Karpas-422 (cell line): ENCODE results near the gene C2orf42. TPM values are rescaled to one million over a fixed set of nuclear protein-coding genes. Genes with fewer than 3 reads are reported as not detected.
"Not testable (repeated sequence)": the region's sequence is repeated elsewhere in the genome, so short reads cannot be mapped to it uniquely, and the experiment has no call there.

Experiments
- DNase-seq: peaks from one replicate; pipeline ENCODE4 v3.0.0-alpha.2; 2015
- H2AFZ ChIP-seq: fragments of 200-600 bp; sonication (generic); 2 replicates; pipeline ENCODE4 v1.6.1; 2014; ENCODE audit warnings: antibody characterized with exemption, low read length, mixed read lengths
- H3K27ac ChIP-seq: fragments of 200-600 bp; sonication (generic); 2 replicates; pipeline ENCODE4 v1.5.1; 2014; ENCODE audit warnings: mild to moderate bottlenecking, low read length, moderate library complexity
- H3K27me3 ChIP-seq: fragments of 200-600 bp; sonication (generic); 2 replicates; pipeline ENCODE4 v1.6.1; 2014; ENCODE audit warnings: low read length, mixed read lengths
- H3K36me3 ChIP-seq: fragments of 200-600 bp; sonication (generic); 2 replicates; pipeline ENCODE4 v1.6.1; 2014; ENCODE audit warnings: low read length, mixed read lengths; ENCODE audit not compliant: insufficient read depth
- H3K4me1 ChIP-seq: fragments of 200-600 bp; sonication (generic); 2 replicates; pipeline ENCODE4 v1.6.1; 2014; ENCODE audit warnings: mild to moderate bottlenecking, low read length, mixed read lengths
- H3K4me2 ChIP-seq: fragments of 200-600 bp; sonication (generic); 2 replicates; pipeline ENCODE4 v1.6.1; 2014; ENCODE audit warnings: low read length, low read depth, mild to moderate bottlenecking; ENCODE audit not compliant: poor library complexity, severe bottlenecking
- H3K4me3 ChIP-seq: fragments of 200-600 bp; sonication (generic); 2 replicates; pipeline ENCODE4 v1.5.1; 2014; ENCODE audit warnings: mild to moderate bottlenecking, antibody characterized with exemption, low read length, mixed read lengths
- H3K79me2 ChIP-seq: fragments of 200-600 bp; sonication (generic); 2 replicates; pipeline ENCODE4 v1.6.1; 2014; ENCODE audit warnings: mild to moderate bottlenecking, low read length, mixed read lengths
- H3K9ac ChIP-seq: fragments of 200-600 bp; sonication (generic); 2 replicates; pipeline ENCODE4 v1.6.0; 2014; ENCODE audit warnings: low read length
- H3K9me2 ChIP-seq: fragments of 200-600 bp; sonication (generic), shearing (Covaris generic); replicated peaks from 2 replicates; pipeline ENCODE4 v1.6.0; 2014; ENCODE audit warnings: mild to moderate bottlenecking, low read length, moderate library complexity; ENCODE audit not compliant: insufficient read depth
- H3K9me3 ChIP-seq: fragments of 300-700, 200-600 bp; sonication (generic); 2 replicates; pipeline ENCODE4 v1.6.1; 2014; ENCODE audit warnings: low read length, mixed read lengths
- H4K20me1 ChIP-seq: fragments of 200-600 bp; sonication (generic); 2 replicates; pipeline ENCODE4 v1.6.1; 2014; ENCODE audit warnings: mild to moderate bottlenecking, antibody characterized with exemption, low read length, low read depth; ENCODE audit not compliant: insufficient read depth
- total RNA-seq: library from RNA; depleted of rRNA; stranded (reverse); fragments of >200 nt; shearing (Covaris generic); gene quantifications from 2 replicates; pipeline ENCODE4 v1.2.3, GENCODE V29; 2014; ENCODE audit warnings: low replicate concordance

C2orf42 gene
- total RNA-seq, 1 experiment from 2014 or later: 30.0 TPM

- no peak overlapping the region for H3K4me2 ChIP-seq
- H3K4me3 ChIP-seq: no peak overlapping the region
- H3K4me1 ChIP-seq: no peaks in the 10 kb centered on the region
- no peaks in the 10 kb centered on the region for H3K79me2 ChIP-seq
- H3K9ac ChIP-seq: no peak overlapping the region
- no peak overlapping the region for H2AFZ ChIP-seq
- H3K27me3 ChIP-seq: no peaks in the 10 kb centered on the region
- H3K36me3 ChIP-seq: peaks cover 6% of the 10 kb centered on the region
- H3K27ac ChIP-seq: no peak overlapping the region
- DNase-seq: no peak
- H3K9me3 ChIP-seq: no peaks in the 10 kb centered on the region
- H3K9me2 ChIP-seq: no peaks in the 10 kb centered on the region
- no peaks in the 10 kb centered on the region for H4K20me1 ChIP-seq
Measured at GRCh38 chr2:70160545-70160944, 30.3 kb downstream of the C2orf42 start.

GRCh38 chr2:70149130-70149686 is 41.6 kb downstream of the C2orf42 start:
- H3K4me2 ChIP-seq, H3K27ac ChIP-seq, H3K9me2 ChIP-seq, H3K27me3 ChIP-seq, H4K20me1 ChIP-seq, H3K9ac ChIP-seq, H3K36me3 ChIP-seq, H2AFZ ChIP-seq, DNase-seq, H3K79me2 ChIP-seq, H3K4me3 ChIP-seq, H3K9me3 ChIP-seq, H3K4me1 ChIP-seq: not testable (repeated sequence)

- H3K4me2 ChIP-seq, DNase-seq, H3K9me2 ChIP-seq, H3K4me1 ChIP-seq, H3K36me3 ChIP-seq, H3K9ac ChIP-seq, H3K9me3 ChIP-seq, H3K4me3 ChIP-seq, H3K27ac ChIP-seq, H4K20me1 ChIP-seq, H3K27me3 ChIP-seq, H3K79me2 ChIP-seq, H2AFZ ChIP-seq: not testable (repeated sequence)
Measured at GRCh38 chr2:70148211-70148760, 42.5 kb downstream of the C2orf42 start.

GRCh38 chr2:70145851-70146739 is 44.7 kb downstream of the C2orf42 start:
- Histone ChIP-seq H3K9ac (no peak overlapping the region), H3K9me3 (no peaks in the 10 kb centered on the region), H3K27me3 (no peaks in the 10 kb centered on the region), H3K4me2 (no peak overlapping the region), H3K36me3 (no peaks in the 10 kb centered on the region; the same call in 1 of the 2 replicates), H3K9me2 (no peaks in the 10 kb centered on the region), H3K4me1 (peaks cover 22% of the 10 kb centered on the region), H3K27ac (no peak overlapping the region), H2AFZ (no peak overlapping the region), H3K79me2 (no peaks in the 10 kb centered on the region), H3K4me3 (no peak overlapping the region), H4K20me1 (no peaks in the 10 kb centered on the region)
- DNase-seq: no peak

- no peaks in the 10 kb centered on the region for H4K20me1 ChIP-seq
- H3K9me3 ChIP-seq: no peaks in the 10 kb centered on the region
- no peak overlapping the region for H3K4me3 ChIP-seq
- no peak overlapping the region for H2AFZ ChIP-seq
- no peak overlapping the region for H3K27ac ChIP-seq
- peaks cover 28% of the 10 kb centered on the region for H3K4me1 ChIP-seq
- DNase-seq: no peak
- no peaks in the 10 kb centered on the region for H3K27me3 ChIP-seq
- H3K9ac ChIP-seq: no peak overlapping the region
- no peaks in the 10 kb centered on the region for H3K9me2 ChIP-seq
- no peak overlapping the region for H3K4me2 ChIP-seq
- H3K36me3 ChIP-seq: no peaks in the 10 kb centered on the region; the same call in 1 of the 2 replicates
- H3K79me2 ChIP-seq: no peaks in the 10 kb centered on the region
Measured at GRCh38 chr2:70145144-70145490, 45.7 kb downstream of the C2orf42 start.

- Histone ChIP-seq H3K4me1 (peaks cover 28% of the 10 kb centered on the region), H3K27ac (no peak overlapping the region), H3K36me3 (no peaks in the 10 kb centered on the region; the same call in 1 of the 2 replicates), H3K9me3 (no peaks in the 10 kb centered on the region), H2AFZ (no peak overlapping the region), H3K27me3 (no peaks in the 10 kb centered on the region), H3K79me2 (no peaks in the 10 kb centered on the region), H3K4me2 (no peak overlapping the region), H3K9me2 (no peaks in the 10 kb centered on the region), H3K4me3 (no peak overlapping the region), H3K9ac (no peak overlapping the region), H4K20me1 (no peaks in the 10 kb centered on the region)
- DNase-seq: peak; percentile 64
Measured at GRCh38 chr2:70144443-70145143, 46.2 kb downstream of the C2orf42 start.

- no peaks in the 10 kb centered on the region for H3K79me2 ChIP-seq
Measured at GRCh38 chr2:70143314-70144150, 47.3 kb downstream of the C2orf42 start.

More at GRCh38 chr2:70143314-70144150, 47.3 kb downstream of the C2orf42 start:
- H2AFZ ChIP-seq: no peak overlapping the region
- H4K20me1 ChIP-seq: no peaks in the 10 kb centered on the region
- H3K36me3 ChIP-seq: no peaks in the 10 kb centered on the region
- DNase-seq: peak; percentile 86
- H3K27me3 ChIP-seq: no peaks in the 10 kb centered on the region
- H3K9me2 ChIP-seq: no peaks in the 10 kb centered on the region
- H3K27ac ChIP-seq: peak overlapping the region; percentile 90
- H3K4me3 ChIP-seq: peak overlapping the region; percentile 67
- peak overlapping the region; percentile 69 for H3K9ac ChIP-seq
- H3K9me3 ChIP-seq: no peaks in the 10 kb centered on the region
- H3K4me1 ChIP-seq: peaks cover 28% of the 10 kb centered on the region
- peak overlapping the region; percentile 97 for H3K4me2 ChIP-seq
